Right lobe of liver (tissue), 6 donors: ENCODE data around the gene CTSF. TPM values are rescaled to one million over a fixed set of nuclear protein-coding genes. Genes with fewer than 3 reads are reported as not detected.

Experiments used
- ATAC-seq, 4 donors: fragments of 200-7000 bp; cut with Tn5 transposase; one replicate each; pipeline ENCODE4 v1.9.1; 2020; ENCODE audit warnings: mild to moderate bottlenecking in 4 of 4, moderate library complexity in 4 of 4
- DNase-seq, 3 donors: peaks; one replicate each; pipeline ENCODE4 v3.0.0-alpha.2; 2020
- H3K27ac ChIP-seq, 3 donors: fragments of 200-600 bp; one replicate each; pipeline ENCODE4 v1.8.0; 2022
- H3K27me3 ChIP-seq, 2 donors: fragments of 200-600 bp; one replicate each; pipeline ENCODE4 v1.8.0; 2022
- H3K36me3 ChIP-seq, 4 donors: fragments of 200-600 bp; sonication (generic) in 1 of 4; one replicate each; pipeline versions ENCODE4 v1.5.1 to v1.8.0; 2017 to 2022; ENCODE audit warnings: control low read depth in 1 of 4
- H3K4me1 ChIP-seq, 4 donors: fragments of 200-600 bp; sonication (generic) in 1 of 4; one replicate each; pipeline versions ENCODE4 v1.5.1 to v1.8.0; 2017 to 2022; ENCODE audit warnings: control low read depth in 1 of 4
- H3K4me3 ChIP-seq, 3 donors: fragments of 200-600 bp; one replicate each; pipeline ENCODE4 v1.8.0; 2022
- H3K9me3 ChIP-seq, 4 donors: fragments of 200-600 bp; sonication (generic) in 1 of 4; one replicate each; pipeline versions ENCODE4 v1.5.1 to v1.8.0; 2017 to 2022; ENCODE audit warnings: control low read depth in 1 of 4
- CTCF ChIP-seq, 4 donors: fragments of 200-600 bp in 3 of 4; fragments of 450-650 bp in 1 of 4; IDR thresholded peaks; one replicate each; pipeline versions ENCODE4 v1.5.1 to v1.8.0; 2016 to 2022; ENCODE audit warnings: antibody characterized with exemption in 4 of 4, mild to moderate bottlenecking in 2 of 4
- POLR2A ChIP-seq: fragments of 450-650 bp; IDR thresholded peaks from one replicate; pipeline ENCODE4 v1.6.1; 2017; ENCODE audit warnings: antibody characterized with exemption, mild to moderate bottlenecking
- WGBS: methylation state at CpG from one replicate; pipeline ENCODE4 v1.1.6; 2018; ENCODE audit warnings: low coverage, low lambda C conversion rate; ENCODE audit not compliant: insufficient coverage; ENCODE audit errors: missing lambda C conversion rate; 5-methylcytosine and 5-hydroxymethylcytosine counted together
- intact Hi-C, 2 donors: fragments of 100-400 bp; cut with DNase I; formaldehyde crosslinking; loops; one replicate each; pipeline versions ENCODE4 v1.11.2 to v1.14.1; 2022
- total RNA-seq, 6 experiments: library from RNA; depleted of rRNA in 2 of 6; stranded (reverse); fragments of >200 nt in 2 of 6; fragmentation: NEBNext Ultra II Directional in 3 of 6; extraction: Animal tissue kit (Norgen Biotek cat#: 25700) in 3 of 6; gene quantifications; one replicate each; pipeline versions ENCODE4 v1.1.0 to v1.2.4, GENCODE V29; 2016 to 2023
- donor health status: DM: no; HTN: yes; CAD: no.
- donor health status: DM: no; HTN: no; CAD: no.
- donor health status: DM: no; HTN: no; CAD: no.
- donor health status: DM: no; HTN: yes; CAD: no.
- donor health status: DM: no; HTN: yes; CAD: no.

CTSF gene
- total RNA-seq, 6 experiments from 2014 or later, result 35.3 to 54.4 (median 44.7) TPM

- DNase-seq, result no peak
Measured at GRCh38 chr11:66562907-66563583, 5.4 kb downstream of the CTSF start.

GRCh38 chr11:66562275-66562674 is 6.1 kb downstream of the CTSF start:
- ATAC-seq, result no peak
- intact Hi-C loops, result no loop called here
- Histone ChIP-seq H3K4me3 (no peak overlapping the region), H3K36me3 (no peaks in the 10 kb centered on the region), H3K27me3 (no peaks in the 10 kb centered on the region), H3K27ac (no peak overlapping the region), H3K9me3 (no peaks in the 10 kb centered on the region), H3K4me1 (peaks cover 0 to 4% (median 0%) of the 10 kb centered on the region in 4 donors)
- no peak for DNase-seq
- 100% methylated on average over 1 of the region's 2 CpGs for WGBS
- TF ChIP-seq CTCF (IDR thresholded peaks at IDR 0.05) (no peak), POLR2A (no peak)

More at GRCh38 chr11:66562907-66563583, 5.4 kb downstream of the CTSF start:
- Histone ChIP-seq H3K4me3 (no peak overlapping the region), H3K36me3 (no peaks in the 10 kb centered on the region), H3K9me3 (no peaks in the 10 kb centered on the region), H3K4me1 (peaks cover 0 to 8% (median 0%) of the 10 kb centered on the region in 4 donors), H3K27ac (no peak overlapping the region), H3K27me3 (no peaks in the 10 kb centered on the region)
- intact Hi-C loops, result no loop called here
- no peak for TF ChIP-seq CTCF (IDR thresholded peaks at IDR 0.05)
- no peak for TF ChIP-seq POLR2A
- no peak for ATAC-seq
- WGBS, result 90% methylated on average over 3 of the region's 20 CpGs

- TF ChIP-seq CTCF (IDR thresholded peaks at IDR 0.05) (no peak), POLR2A (no peak)
- no peaks in the 10 kb centered on the region for H3K36me3 ChIP-seq
- H3K9me3 ChIP-seq, result no peaks in the 10 kb centered on the region
- H3K27me3 ChIP-seq, result no peaks in the 10 kb centered on the region
- intact Hi-C loops, result no loop called here
- ATAC-seq (no peak), DNase-seq (no peak)
- H3K27ac ChIP-seq, result no peak overlapping the region
- no CpG with 5 or more reads among the region's 9 CpGs for WGBS
- no peak overlapping the region for H3K4me3 ChIP-seq
- H3K4me1 ChIP-seq, result peaks cover 0 to 4% (median 0%) of the 10 kb centered on the region in 4 donors
Measured at GRCh38 chr11:66561975-66562248, 6.5 kb downstream of the CTSF start.

- TF ChIP-seq POLR2A (no peak), CTCF (IDR thresholded peaks at IDR 0.05) (no peak)
- no peak overlapping the region for H3K4me3 ChIP-seq
- DNase-seq (no peak), ATAC-seq (no peak)
- no peaks in the 10 kb centered on the region for H3K27me3 ChIP-seq
- WGBS, result no CpG with 5 or more reads among the region's 14 CpGs
- intact Hi-C loops, result no loop called here
- H3K36me3 ChIP-seq, result no peaks in the 10 kb centered on the region
- H3K27ac ChIP-seq, result no peak overlapping the region
- peaks cover 0 to 4% (median 0%) of the 10 kb centered on the region in 4 donors for H3K4me1 ChIP-seq
- H3K9me3 ChIP-seq, result no peaks in the 10 kb centered on the region
Measured at GRCh38 chr11:66561178-66561974, 7.0 kb downstream of the CTSF start.
